ENCODE results near the gene MICAL2.
A peak's percentile ranks its signal among the peaks of the same experiment; 100 is the strongest.

MICAL2 gene

DNA sequence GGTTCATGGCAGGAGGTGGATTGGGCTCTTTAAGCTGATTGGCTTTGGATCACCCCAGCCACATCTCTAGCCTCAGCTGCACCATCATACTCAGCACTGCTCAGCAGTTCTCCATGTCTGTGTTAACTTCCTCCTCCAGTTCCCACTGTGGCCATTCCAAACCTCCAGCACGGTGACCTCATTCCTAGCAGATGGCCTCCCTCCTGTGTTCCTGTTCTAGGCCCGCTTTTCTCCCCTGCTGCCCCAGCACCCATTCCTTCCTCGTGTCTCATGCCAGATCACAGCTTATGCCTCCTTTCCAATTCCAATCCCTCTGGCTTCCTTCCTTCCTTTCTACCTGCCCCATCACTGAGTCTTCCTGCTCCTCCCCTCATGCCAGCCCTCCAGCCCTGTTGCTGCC is 96.1 kb downstream of the MICAL2 start:
- peaks cover 8% of the 10 kb centered on the region for H3K79me1 ChIP-seq (ENCODE audit: low read length)
- peak overlapping the region; percentile 25 for H4K91ac ChIP-seq (ENCODE audit: low read depth, low read length)
- no peak overlapping the region for H4K12ac ChIP-seq (ENCODE audit: low read depth, low read length)
- no peak overlapping the region for H2AFZ ChIP-seq (ENCODE audit: insufficient read depth, low read length, poor library complexity)
- no peak overlapping the region for H3K23ac ChIP-seq (ENCODE audit: low read length)
- peak overlapping the region; percentile 55 for H2BK12ac ChIP-seq (ENCODE audit: low read length)
- no peak overlapping the region for H2AK5ac ChIP-seq (ENCODE audit: low read length)
- no peaks in the 10 kb centered on the region for H3K9me3 ChIP-seq (ENCODE audit: insufficient read depth, low read depth, low read length)
- no peak overlapping the region for H4K8ac ChIP-seq (ENCODE audit: low read depth, low read length)
- H2BK5ac ChIP-seq (ENCODE audit: low read depth, low read length, poor library complexity) = peak overlapping the region; percentile 15
- H3K4me3 ChIP-seq (ENCODE audit: low read depth, low read length) = no peak overlapping the region
- WGBS (ENCODE audit: extremely low coverage, insufficient coverage, insufficient read length) = no CpG with 5 or more reads among the region's 3 CpGs
- H3K27me3 ChIP-seq (ENCODE audit: insufficient read depth, low read length) = no peaks in the 10 kb centered on the region
- no peak overlapping the region for H3K9ac ChIP-seq (ENCODE audit: low read length)
- no peak overlapping the region for H3K4me2 ChIP-seq (ENCODE audit: low read length)
- no peak overlapping the region for H3K27ac ChIP-seq (ENCODE audit: low read depth, low read length)
- H2BK120ac ChIP-seq (ENCODE audit: insufficient read depth, low read length, poor library complexity) = no peak overlapping the region
- H3K4ac ChIP-seq (ENCODE audit: low read depth, low read length) = peak overlapping the region; percentile 6
- peak; percentile 75 to 79 for DNase-seq
- H3K4me1 ChIP-seq (ENCODE audit: control insufficient read depth in 1 of 2, insufficient read depth in 2 of 2, low read length in 2 of 2) = peaks cover 4 to 15% of the 10 kb centered on the region in 2 experiments
- no peaks in the 10 kb centered on the region for H3K79me2 ChIP-seq (ENCODE audit: control insufficient read depth, insufficient read depth, low read length, poor library complexity)
- H3K18ac ChIP-seq (ENCODE audit: low read length) = peak overlapping the region; percentile 9
- no peaks in the 10 kb centered on the region for H3K36me3 ChIP-seq (ENCODE audit: control insufficient read depth in 1 of 2, insufficient read depth in 2 of 2, low read length in 2 of 2)
- H3K14ac ChIP-seq (ENCODE audit: low read length) = peak overlapping the region; percentile 24

DNA sequence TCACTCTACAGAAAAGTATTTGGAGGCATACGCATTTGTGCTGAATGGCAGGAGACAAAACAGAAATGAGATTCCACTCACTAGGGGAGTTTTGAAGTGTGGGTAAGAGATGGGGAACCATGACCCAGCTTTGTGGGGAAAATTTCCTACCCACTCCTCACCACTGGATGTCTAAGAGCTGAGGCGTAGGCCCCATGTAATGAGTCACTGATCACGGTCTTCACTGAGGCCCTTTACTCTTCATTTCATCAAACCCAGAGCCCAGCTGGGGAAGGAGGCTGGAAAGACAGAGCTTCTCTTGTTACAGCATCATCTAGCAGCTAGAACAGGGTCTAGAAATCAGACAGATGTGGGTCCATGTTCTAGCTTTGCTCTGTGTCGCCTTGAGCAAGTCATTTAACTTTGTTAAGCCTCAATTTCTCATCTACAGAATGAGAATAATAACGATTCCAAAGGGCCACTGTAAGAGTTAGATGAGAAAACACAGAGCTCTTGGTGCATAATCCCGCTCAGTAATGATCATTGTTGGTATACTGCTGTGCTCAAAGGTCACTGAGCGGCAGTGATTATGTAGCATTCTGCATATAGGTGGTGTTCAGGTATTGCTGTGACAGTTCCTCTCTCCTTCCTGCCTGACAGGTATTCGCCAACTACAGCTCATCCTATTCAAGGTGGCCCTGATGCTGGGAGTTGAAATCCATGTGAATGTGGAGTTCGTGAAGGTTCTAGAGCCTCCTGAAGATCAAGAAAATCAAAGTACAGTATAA is 97.2 kb downstream of the MICAL2 start:
- no peak overlapping the region for H4K12ac ChIP-seq (ENCODE audit: low read depth, low read length)
- H3K14ac ChIP-seq (ENCODE audit: low read length) = no peak overlapping the region
- no peak overlapping the region for H4K91ac ChIP-seq (ENCODE audit: low read depth, low read length)
- no peaks in the 10 kb centered on the region for H3K9me3 ChIP-seq (ENCODE audit: insufficient read depth, low read depth, low read length)
- WGBS (ENCODE audit: extremely low coverage, insufficient coverage, insufficient read length) = no CpG with 5 or more reads among the region's 9 CpGs
- DNase-seq = peak in 1 of 2 donors; percentile 21
- no peak overlapping the region for H3K27ac ChIP-seq (ENCODE audit: low read depth, low read length)
- peaks cover 0 to 3% of the 10 kb centered on the region in 2 experiments for H3K36me3 ChIP-seq (ENCODE audit: control insufficient read depth in 1 of 2, insufficient read depth in 2 of 2, low read length in 2 of 2)
- no peak overlapping the region for H3K9ac ChIP-seq (ENCODE audit: low read length)
- H3K18ac ChIP-seq (ENCODE audit: low read length) = no peak overlapping the region
- H3K4me1 ChIP-seq (ENCODE audit: control insufficient read depth in 1 of 2, insufficient read depth in 2 of 2, low read length in 2 of 2) = peaks cover 2 to 13% of the 10 kb centered on the region in 2 experiments
- H3K79me2 ChIP-seq (ENCODE audit: control insufficient read depth, insufficient read depth, low read length, poor library complexity) = no peaks in the 10 kb centered on the region
- H3K23ac ChIP-seq (ENCODE audit: low read length) = no peak overlapping the region
- H2BK12ac ChIP-seq (ENCODE audit: low read length) = peak overlapping the region; percentile 27
- H4K8ac ChIP-seq (ENCODE audit: low read depth, low read length) = no peak overlapping the region
- H3K4ac ChIP-seq (ENCODE audit: low read depth, low read length) = no peak overlapping the region
- peaks cover 7% of the 10 kb centered on the region for H3K79me1 ChIP-seq (ENCODE audit: low read length)
- H3K27me3 ChIP-seq (ENCODE audit: insufficient read depth, low read length) = no peaks in the 10 kb centered on the region
- no peak overlapping the region for H2AFZ ChIP-seq (ENCODE audit: insufficient read depth, low read length, poor library complexity)
- no peak overlapping the region for H2BK120ac ChIP-seq (ENCODE audit: insufficient read depth, low read length, poor library complexity)
- H3K4me3 ChIP-seq (ENCODE audit: low read depth, low read length) = no peak overlapping the region
- no peak overlapping the region for H2AK5ac ChIP-seq (ENCODE audit: low read length)
- no peak overlapping the region for H2BK5ac ChIP-seq (ENCODE audit: low read depth, low read length, poor library complexity)
- H3K4me2 ChIP-seq (ENCODE audit: low read length) = no peak overlapping the region

DNA sequence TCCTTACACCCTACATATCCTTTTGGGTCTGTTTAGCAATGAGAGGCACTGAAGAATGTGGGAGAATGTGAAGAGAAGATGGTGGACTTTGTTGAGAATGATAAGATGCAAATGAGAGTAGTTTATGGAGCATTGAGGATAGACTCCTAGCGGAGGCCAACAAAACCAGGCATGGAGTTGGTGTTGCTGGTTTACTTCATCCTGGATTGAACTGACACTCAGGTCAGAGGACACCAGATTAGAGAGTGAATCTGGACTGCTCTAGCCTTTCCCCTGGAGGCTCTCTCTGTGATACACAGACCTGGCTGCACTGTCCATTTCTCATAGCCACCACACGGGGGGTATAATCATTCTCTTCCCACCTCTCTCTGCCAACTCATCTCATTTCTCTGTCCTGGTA is 98.7 kb downstream of the MICAL2 start:
- no CpG with 5 or more reads among the region's 2 CpGs for WGBS (ENCODE audit: extremely low coverage, insufficient coverage, insufficient read length)
- no peaks in the 10 kb centered on the region for H3K79me2 ChIP-seq (ENCODE audit: control insufficient read depth, insufficient read depth, low read length, poor library complexity)
- peaks cover 2 to 18% of the 10 kb centered on the region in 2 experiments for H3K4me1 ChIP-seq (ENCODE audit: control insufficient read depth in 1 of 2, insufficient read depth in 2 of 2, low read length in 2 of 2)
- no peak overlapping the region for H2AFZ ChIP-seq (ENCODE audit: insufficient read depth, low read length, poor library complexity)
- H2BK120ac ChIP-seq (ENCODE audit: insufficient read depth, low read length, poor library complexity) = no peak overlapping the region
- H3K23ac ChIP-seq (ENCODE audit: low read length) = no peak overlapping the region
- H3K4me2 ChIP-seq (ENCODE audit: low read length) = no peak overlapping the region
- H4K91ac ChIP-seq (ENCODE audit: low read depth, low read length) = no peak overlapping the region
- no peak overlapping the region for H2BK12ac ChIP-seq (ENCODE audit: low read length)
- H3K9ac ChIP-seq (ENCODE audit: low read length) = no peak overlapping the region
- no peak overlapping the region for H3K14ac ChIP-seq (ENCODE audit: low read length)
- H2BK5ac ChIP-seq (ENCODE audit: low read depth, low read length, poor library complexity) = no peak overlapping the region
- H3K79me1 ChIP-seq (ENCODE audit: low read length) = peaks cover 5% of the 10 kb centered on the region
- H3K4me3 ChIP-seq (ENCODE audit: low read depth, low read length) = no peak overlapping the region
- H3K18ac ChIP-seq (ENCODE audit: low read length) = no peak overlapping the region
- no peaks in the 10 kb centered on the region for H3K27me3 ChIP-seq (ENCODE audit: insufficient read depth, low read length)
- H3K4ac ChIP-seq (ENCODE audit: low read depth, low read length) = no peak overlapping the region
- H2AK5ac ChIP-seq (ENCODE audit: low read length) = no peak overlapping the region
- H3K9me3 ChIP-seq (ENCODE audit: insufficient read depth, low read depth, low read length) = no peaks in the 10 kb centered on the region
- no peak overlapping the region for H4K12ac ChIP-seq (ENCODE audit: low read depth, low read length)
- H3K36me3 ChIP-seq (ENCODE audit: control insufficient read depth in 1 of 2, insufficient read depth in 2 of 2, low read length in 2 of 2) = peaks cover 3% of the 10 kb centered on the region in 2 experiments
- no peak for DNase-seq
- H4K8ac ChIP-seq (ENCODE audit: low read depth, low read length) = no peak overlapping the region
- H3K27ac ChIP-seq (ENCODE audit: low read depth, low read length) = no peak overlapping the region

DNA sequence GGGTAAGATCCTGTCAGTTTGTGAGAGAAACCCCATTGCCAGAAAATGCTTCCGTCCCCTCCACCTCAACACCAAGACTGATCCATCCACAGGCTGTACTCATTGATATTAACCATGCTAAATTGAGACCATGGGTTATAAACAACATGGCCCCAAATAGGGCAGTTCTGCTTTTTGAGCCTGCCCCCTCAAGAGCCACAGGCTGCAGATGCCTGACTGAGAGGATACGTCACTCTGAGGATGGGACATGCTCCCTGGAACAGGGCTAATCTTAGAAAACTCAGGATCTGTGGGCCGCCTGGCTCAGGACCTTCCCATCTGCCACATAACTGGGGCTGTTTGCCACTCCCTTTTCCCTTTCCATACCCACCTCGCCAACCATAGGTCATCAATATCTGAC is 99.8 kb downstream of the MICAL2 start:
- no peak overlapping the region for H3K4ac ChIP-seq (ENCODE audit: low read depth, low read length)
- WGBS (ENCODE audit: extremely low coverage, insufficient coverage, insufficient read length) = no CpG with 5 or more reads among the region's 4 CpGs
- no peak overlapping the region for H3K4me2 ChIP-seq (ENCODE audit: low read length)
- H4K91ac ChIP-seq (ENCODE audit: low read depth, low read length) = no peak overlapping the region
- H3K23ac ChIP-seq (ENCODE audit: low read length) = no peak overlapping the region
- H3K36me3 ChIP-seq (ENCODE audit: control insufficient read depth in 1 of 2, insufficient read depth in 2 of 2, low read length in 2 of 2) = peaks cover 3% of the 10 kb centered on the region in 2 experiments
- no peaks in the 10 kb centered on the region for H3K27me3 ChIP-seq (ENCODE audit: insufficient read depth, low read length)
- H3K14ac ChIP-seq (ENCODE audit: low read length) = peak overlapping the region; percentile 30
- H3K18ac ChIP-seq (ENCODE audit: low read length) = no peak overlapping the region
- no peak overlapping the region for H4K12ac ChIP-seq (ENCODE audit: low read depth, low read length)
- H2BK120ac ChIP-seq (ENCODE audit: insufficient read depth, low read length, poor library complexity) = no peak overlapping the region
- no peak overlapping the region for H2BK5ac ChIP-seq (ENCODE audit: low read depth, low read length, poor library complexity)
- no peak overlapping the region for H2BK12ac ChIP-seq (ENCODE audit: low read length)
- no peak overlapping the region for H2AFZ ChIP-seq (ENCODE audit: insufficient read depth, low read length, poor library complexity)
- H3K4me3 ChIP-seq (ENCODE audit: low read depth, low read length) = peak overlapping the region; percentile 7
- no peaks in the 10 kb centered on the region for H3K79me2 ChIP-seq (ENCODE audit: control insufficient read depth, insufficient read depth, low read length, poor library complexity)
- peak overlapping the region; percentile 14 for H3K9ac ChIP-seq (ENCODE audit: low read length)
- H3K9me3 ChIP-seq (ENCODE audit: insufficient read depth, low read depth, low read length) = no peaks in the 10 kb centered on the region
- H4K8ac ChIP-seq (ENCODE audit: low read depth, low read length) = no peak overlapping the region
- H3K79me1 ChIP-seq (ENCODE audit: low read length) = peaks cover 5% of the 10 kb centered on the region
- no peak for DNase-seq
- H3K27ac ChIP-seq (ENCODE audit: low read depth, low read length) = no peak overlapping the region
- peaks cover 2 to 20% of the 10 kb centered on the region in 2 experiments for H3K4me1 ChIP-seq (ENCODE audit: control insufficient read depth in 1 of 2, insufficient read depth in 2 of 2, low read length in 2 of 2)
- no peak overlapping the region for H2AK5ac ChIP-seq (ENCODE audit: low read length)

All from trophoblast cell (in vitro differentiated cells and primary cell).